ENCODE results near the gene CCDC134. TPM values are rescaled to one million over a fixed set of nuclear protein-coding genes. Genes with fewer than 3 reads are reported as not detected.

CCDC134 gene
- total and polyA plus RNA-seq, 9 of the 15 experiments (the other 6 are each of a cell fraction or from before 2014, with no cell fraction given), result 0.56 to 11.9 (median 5.3) TPM

DNA sequence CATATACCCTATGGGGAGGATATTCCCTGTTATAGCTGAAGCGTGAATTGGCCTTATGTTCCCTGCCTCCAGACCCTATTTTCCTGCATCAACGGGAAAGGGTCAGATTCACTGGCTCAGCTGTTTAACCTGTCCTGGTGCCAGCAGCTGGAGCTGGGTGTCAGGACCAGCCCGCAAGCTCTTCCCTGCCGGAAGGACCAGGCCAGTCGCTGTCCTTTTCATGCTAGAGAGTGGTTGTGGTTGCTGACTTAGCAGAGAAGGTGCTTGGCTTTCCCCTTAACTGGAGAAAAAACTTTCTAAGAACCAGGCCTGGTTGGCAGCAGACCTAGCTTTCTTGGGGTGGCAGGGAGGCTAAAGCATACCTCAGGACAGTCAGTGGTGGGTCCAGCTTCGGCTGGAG is 27.2 kb downstream of the CCDC134 start:
- WGBS (ENCODE audit: insufficient coverage, low coverage, missing lambda C conversion rate), result 67% methylated on average over 3 of the region's 6 CpGs
- Histone ChIP-seq H3K4me1 (replicated peaks in 1 of 2; ENCODE audit: control insufficient read depth in 2 of 2, insufficient read depth in 2 of 2, low read length in 2 of 2) (peaks cover 15 to 19% of the 10 kb centered on the region in 2 experiments; a peak in 4 of 5 replicates), H3K27me3 (ENCODE audit: control insufficient read depth in 2 of 2, insufficient read depth in 2 of 2, low read length in 2 of 2) (no peaks in the 10 kb centered on the region), H3K79me2 (ENCODE audit: control insufficient read depth, insufficient read depth, low read length) (peaks cover 5% of the 10 kb centered on the region; the same call in 2 of the 3 replicates), H3K27ac (ENCODE audit: extremely low read depth, low read depth, low read length) (no peak overlapping the region), H3K9me1 (ENCODE audit: control insufficient read depth, insufficient read depth, low read length) (no peaks in the 10 kb centered on the region), H3K9ac (ENCODE audit: insufficient read depth in 1 of 2, low read depth in 2 of 2, low read length in 2 of 2) (no peak overlapping the region), H2AFZ (ENCODE audit: low read depth, low read length) (no peak overlapping the region), H3K4me2 (ENCODE audit: insufficient read depth, low read length) (no peak overlapping the region), H3K9me3 (replicated peaks; ENCODE audit: control insufficient read depth, insufficient read depth, low read depth, low read length) (no peaks in the 10 kb centered on the region; the same call in 1 of the 2 replicates), H4K20me1 (replicated peaks; ENCODE audit: control insufficient read depth, insufficient read depth, low read length) (no peaks in the 10 kb centered on the region), H3K36me3 (ENCODE audit: control insufficient read depth, insufficient read depth, low read length) (peaks cover 20% of the 10 kb centered on the region; the same call in 2 of the 3 replicates), H3K4me3 (no peak overlapping the region)
- POLR2A ChIA-PET, result interaction anchor here (1.9 kb wide), 1 partner anchor 12 kb away, joined by 6 read pairs; no protein-coding TSS in a partner anchor
- in situ Hi-C loops (cut with MboI), result no loop called here
- no TSS peak for BruUV-seq (replicated peaks)
- TF ChIP-seq SRSF9 (IDR thresholded peaks at IDR 0.05; ENCODE audit: borderline replicate concordance, low read depth, low read length), result no peak
- no peak for TF ChIP-seq RHOXF2B (CRISPR knock-in tag; conservative IDR thresholded peaks at IDR 0.05)
- TF ChIP-seq SMARCE1 (IDR thresholded peaks at IDR 0.05), result no peak
- TF ChIP-seq ZBTB8A (IDR thresholded peaks at IDR 0.05; ENCODE audit: partially characterized antibody), result no peak
- TF ChIP-seq SMARCA5 (IDR thresholded peaks at IDR 0.05), result no peak
- TF ChIP-seq MIER1 (IDR thresholded peaks at IDR 0.05; ENCODE audit: low read depth), result no peak
- no peak for TF ChIP-seq ZNF133 (CRISPR knock-in tag; IDR thresholded peaks at IDR 0.05)
- no peak for TF ChIP-seq TSC22D4 (tag; IDR thresholded peaks at IDR 0.05)
- TF ChIP-seq PHB2 (IDR thresholded peaks at IDR 0.05; ENCODE audit: low read depth), result no peak
- TF ChIP-seq CHD2 (IDR thresholded peaks at IDR 0.05; ENCODE audit: low read depth, low read length), result no peak
- no peak for TF ChIP-seq MYC (IDR thresholded peaks at IDR 0.05; ENCODE audit: low read depth, low read length)
- TF ChIP-seq MYC (CRISPR knock-in tag; IDR thresholded peaks at IDR 0.05; ENCODE audit: borderline replicate concordance, low read depth), result no peak
- TF ChIP-seq PCBP1 (IDR thresholded peaks at IDR 0.05; ENCODE audit: low read depth, low read length, poor library complexity, severe bottlenecking), result no peak
- TF ChIP-seq TCF7 (IDR thresholded peaks at IDR 0.05; ENCODE audit: borderline replicate concordance), result no peak
- no peak for TF ChIP-seq TGIF2 (CRISPR knock-in tag; IDR thresholded peaks at IDR 0.05)
- no peak for TF ChIP-seq SRSF3 (IDR thresholded peaks at IDR 0.05; ENCODE audit: insufficient read depth, low read length)
- no peak for TF ChIP-seq ZKSCAN3 (CRISPR knock-in tag; IDR thresholded peaks at IDR 0.05)
- TF ChIP-seq ELF4 (CRISPR knock-in tag; IDR thresholded peaks at IDR 0.05), result no peak
- TF ChIP-seq RFX1 (IDR thresholded peaks at IDR 0.05), result no peak
- no peak for TF ChIP-seq ZMIZ1 (IDR thresholded peaks at IDR 0.05; ENCODE audit: low read depth in 2 of 2, low read length in 2 of 2)
- ATAC-seq (no peak), FAIRE-seq (no peak), DNase-seq (ENCODE audit: extremely low read depth in 1 of 4, low spot score in 3 of 4) (no peak)
- CTCF ChIA-PET (ENCODE audit: low intra/inter-chr PET ratio), result no interaction called here
- intact Hi-C loops (cut with micrococcal nuclease), result no loop called here

All from K562 (cell line).